ENCODE data around the gene ZNF503.

DNA sequence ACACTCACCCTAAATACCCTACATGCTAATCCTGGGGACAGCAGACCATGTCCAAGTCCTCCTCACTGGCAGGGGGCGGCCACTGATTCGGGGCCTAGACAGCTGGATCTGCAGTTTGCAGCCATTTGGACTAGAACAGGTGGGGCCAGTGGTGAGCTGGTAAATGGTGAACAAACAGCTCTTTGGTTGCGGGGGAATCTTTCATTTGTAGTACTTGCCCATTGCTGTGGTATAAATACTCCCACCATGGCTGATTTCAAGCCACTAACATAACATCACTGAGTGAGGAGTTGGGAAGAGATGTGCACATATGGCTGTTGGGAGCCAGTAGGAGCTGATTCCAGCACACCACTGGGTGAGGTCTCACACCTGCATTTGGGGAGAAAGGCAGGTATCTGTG lies 13.5 kb downstream of the ZNF503 start:
- no peak for TF ChIP-seq POLR2A (IDR thresholded peaks at IDR 0.05)
- TF ChIP-seq, protein P1, sequence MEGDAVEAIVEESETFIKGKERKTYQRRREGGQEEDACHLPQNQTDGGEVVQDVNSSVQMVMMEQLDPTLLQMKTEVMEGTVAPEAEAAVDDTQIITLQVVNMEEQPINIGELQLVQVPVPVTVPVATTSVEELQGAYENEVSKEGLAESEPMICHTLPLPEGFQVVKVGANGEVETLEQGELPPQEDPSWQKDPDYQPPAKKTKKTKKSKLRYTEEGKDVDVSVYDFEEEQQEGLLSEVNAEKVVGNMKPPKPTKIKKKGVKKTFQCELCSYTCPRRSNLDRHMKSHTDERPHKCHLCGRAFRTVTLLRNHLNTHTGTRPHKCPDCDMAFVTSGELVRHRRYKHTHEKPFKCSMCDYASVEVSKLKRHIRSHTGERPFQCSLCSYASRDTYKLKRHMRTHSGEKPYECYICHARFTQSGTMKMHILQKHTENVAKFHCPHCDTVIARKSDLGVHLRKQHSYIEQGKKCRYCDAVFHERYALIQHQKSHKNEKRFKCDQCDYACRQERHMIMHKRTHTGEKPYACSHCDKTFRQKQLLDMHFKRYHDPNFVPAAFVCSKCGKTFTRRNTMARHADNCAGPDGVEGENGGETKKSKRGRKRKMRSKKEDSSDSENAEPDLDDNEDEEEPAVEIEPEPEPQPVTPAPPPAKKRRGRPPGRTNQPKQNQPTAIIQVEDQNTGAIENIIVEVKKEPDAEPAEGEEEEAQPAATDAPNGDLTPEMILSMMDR (IDR thresholded peaks at IDR 0.05): no peak
- no peak for TF ChIP-seq EP300 (IDR thresholded peaks at IDR 0.05)
- TF ChIP-seq POLR2AphosphoS5 (IDR thresholded peaks at IDR 0.05): no peak
